Liver (tissue), 2 donors: ENCODE results near the gene PRKAR1B.

ENCODE experiments used
- RAD21 ChIP-seq, 2 donors: IDR thresholded peaks; 2 replicates each; pipeline ENCODE4 v1.6.1; 2016; ENCODE audit warnings: antibody characterized with exemption in 2 of 2, mild to moderate bottlenecking in 2 of 2
- TF ChIP-seq, protein P1 (sequence below): IDR thresholded peaks from 2 replicates; pipeline ENCODE4 v1.6.1; 2016; ENCODE audit warnings: antibody characterized with exemption
- donor health status: healthy.

DNA sequence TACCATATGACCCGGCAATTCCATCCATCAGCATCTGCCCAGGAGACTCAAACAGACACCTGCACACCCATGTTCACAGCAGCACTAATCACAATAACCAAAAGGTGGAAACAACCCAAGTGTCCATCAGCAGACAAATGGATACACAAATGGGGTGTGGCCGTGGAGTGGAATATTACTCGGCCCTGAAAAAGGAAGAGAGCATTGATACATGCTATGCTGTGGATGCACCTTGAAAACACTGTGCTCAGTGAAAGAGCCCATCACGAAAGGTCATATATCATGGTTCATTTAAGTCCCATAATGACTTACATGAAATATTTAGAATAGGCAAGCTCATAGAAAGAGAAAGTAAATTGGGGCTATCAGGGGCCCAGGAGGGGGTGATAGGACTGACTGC is 58.1 kb downstream of the PRKAR1B start:
- no peak for TF ChIP-seq RAD21 (IDR thresholded peaks at IDR 0.05)
- TF ChIP-seq, protein P1, sequence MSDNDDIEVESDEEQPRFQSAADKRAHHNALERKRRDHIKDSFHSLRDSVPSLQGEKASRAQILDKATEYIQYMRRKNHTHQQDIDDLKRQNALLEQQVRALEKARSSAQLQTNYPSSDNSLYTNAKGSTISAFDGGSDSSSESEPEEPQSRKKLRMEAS = no peak
